Activated T-cell treated with anti-CD3 and anti-CD28 coated beads for 4 hours (primary cell): Measurements from ENCODE around the gene DHRSX.
"Not testable (repeated sequence)": the region's sequence is repeated elsewhere in the genome, so short reads cannot be mapped to it uniquely, and the experiment has no call there.

Experiments used
- DNase-seq: peaks from one replicate; pipeline ENCODE4 v3.0.0-alpha.2; 2020

Gene DHRSX

GRCh38 chrX:2311501-2311900 is 189.3 kb downstream of the DHRSX start:
- no peak for DNase-seq

- DNase-seq, result no peak
These were observed 198.9 kb downstream of the DHRSX start for GRCh38 chrX:2301901-2302300.

GRCh38 chrX:2299871-2300270 is 200.9 kb downstream of the DHRSX start:
- no peak for DNase-seq

- no peak for DNase-seq
These were observed 214.0 kb downstream of the DHRSX start for GRCh38 chrX:2286731-2287130.

- DNase-seq, result no peak
These were observed 216.2 kb downstream of the DHRSX start for GRCh38 chrX:2284601-2285000.

GRCh38 chrX:2284133-2284532 is 216.6 kb downstream of the DHRSX start:
- DNase-seq, result no peak

GRCh38 chrX:2283111-2283859 is 217.5 kb downstream of the DHRSX start:
- DNase-seq, result no peak

GRCh38 chrX:2282490-2283090 is 218.2 kb downstream of the DHRSX start:
- DNase-seq, result no peak

- DNase-seq, result no peak
These were observed 228.4 kb downstream of the DHRSX start for GRCh38 chrX:2272337-2272736.

GRCh38 chrX:2271595-2271994 is 229.2 kb downstream of the DHRSX start:
- DNase-seq, result not testable (repeated sequence)

GRCh38 chrX:2270783-2271182 is 230.0 kb downstream of the DHRSX start:
- DNase-seq, result not testable (repeated sequence)

- no peak for DNase-seq
These were observed 232.9 kb downstream of the DHRSX start for GRCh38 chrX:2267890-2268289.

GRCh38 chrX:2266445-2267349 is 234.1 kb downstream of the DHRSX start:
- DNase-seq, result no peak

GRCh38 chrX:2265658-2266444 is 234.9 kb downstream of the DHRSX start:
- DNase-seq, result not testable (repeated sequence)

GRCh38 chrX:2264179-2265030 is 236.4 kb downstream of the DHRSX start:
- no peak for DNase-seq

GRCh38 chrX:2263203-2263602 is 237.6 kb downstream of the DHRSX start:
- DNase-seq, result no peak

GRCh38 chrX:2262668-2263055 is 238.1 kb downstream of the DHRSX start:
- DNase-seq, result no peak

- DNase-seq, result no peak
These were observed 238.7 kb downstream of the DHRSX start for GRCh38 chrX:2261831-2262667.

- no peak for DNase-seq
These were observed 248.3 kb downstream of the DHRSX start for GRCh38 chrX:2252331-2253065.

GRCh38 chrX:2251211-2251610 is 249.6 kb downstream of the DHRSX start:
- no peak for DNase-seq
